ENCODE data around the gene P2RX4.
"Not testable (repeated sequence)": the region's sequence is repeated elsewhere in the genome, so short reads cannot be mapped to it uniquely, and the experiment has no call there.

P2RX4 gene

DNA sequence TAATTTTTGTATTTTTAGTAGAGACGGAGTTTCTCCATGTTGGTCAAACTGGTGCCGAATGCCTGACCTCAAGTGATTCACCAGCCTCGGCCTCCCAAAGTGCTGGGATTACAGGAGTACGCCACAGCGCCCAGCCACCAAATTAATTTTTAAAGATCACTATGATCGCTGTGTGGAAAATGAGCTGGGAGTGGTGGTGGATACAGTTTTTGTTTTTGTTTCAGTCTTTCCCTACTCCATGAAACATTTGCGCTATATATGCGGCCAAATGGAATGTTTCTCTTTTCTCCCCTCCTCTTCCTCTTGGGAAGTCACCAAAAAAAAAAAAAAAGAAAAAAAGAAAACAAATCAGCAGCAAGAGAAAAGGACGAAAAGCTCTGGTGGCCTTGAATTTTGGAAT is 20.8 kb upstream of the P2RX4 start:
- no peak for DNase-seq

DNA sequence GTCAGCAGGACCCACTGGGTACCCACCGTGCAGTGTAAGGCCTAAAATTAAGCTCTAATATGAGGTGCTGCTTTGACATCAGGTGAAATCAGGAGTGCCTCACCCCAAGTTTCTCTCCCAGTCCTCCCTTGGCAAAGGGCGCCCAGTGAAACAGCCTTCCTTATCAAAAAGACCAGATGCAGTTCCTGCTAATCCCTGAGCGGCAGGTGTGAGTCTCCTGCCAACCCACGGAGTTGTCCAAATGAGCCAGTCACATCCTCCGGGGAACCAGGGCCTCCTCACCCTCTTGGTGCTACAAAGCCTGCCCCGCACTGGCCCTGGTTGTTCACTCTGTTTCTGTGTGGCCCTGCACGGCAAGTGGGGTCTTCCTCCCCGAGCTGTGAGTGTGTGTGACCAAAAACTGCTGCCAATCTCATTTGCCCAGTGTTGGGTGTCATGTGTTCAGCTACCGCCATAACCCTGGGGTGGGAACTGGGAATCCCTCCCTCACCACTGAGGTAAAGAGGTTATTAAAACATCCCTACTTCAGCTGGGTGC is 20.2 kb upstream of the P2RX4 start:
- DNase-seq, result no peak

DNA sequence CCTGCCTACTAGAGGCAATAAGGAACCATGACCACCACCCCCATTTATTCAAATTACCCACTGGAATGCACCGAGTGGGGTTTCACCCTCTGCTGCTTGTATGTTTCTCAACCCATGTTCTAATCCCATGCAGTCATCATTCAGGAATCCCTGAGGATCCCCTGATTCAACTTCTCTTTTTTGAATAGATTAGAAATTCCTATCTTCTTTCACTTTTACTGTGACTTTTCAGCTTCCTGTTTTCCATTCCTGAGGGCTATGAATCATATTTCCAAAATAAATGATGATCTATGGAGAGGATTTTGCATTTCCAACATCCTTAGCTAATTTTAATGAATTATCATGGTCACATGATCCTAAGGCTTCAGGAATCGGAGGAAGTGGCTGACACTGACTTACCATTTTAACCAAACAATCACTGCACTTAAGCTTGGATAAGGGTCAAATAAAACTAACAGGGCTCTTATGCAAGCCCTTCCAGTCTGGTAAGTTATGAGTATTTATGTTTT is 19.4 kb upstream of the P2RX4 start:
- no peak for DNase-seq

DNA sequence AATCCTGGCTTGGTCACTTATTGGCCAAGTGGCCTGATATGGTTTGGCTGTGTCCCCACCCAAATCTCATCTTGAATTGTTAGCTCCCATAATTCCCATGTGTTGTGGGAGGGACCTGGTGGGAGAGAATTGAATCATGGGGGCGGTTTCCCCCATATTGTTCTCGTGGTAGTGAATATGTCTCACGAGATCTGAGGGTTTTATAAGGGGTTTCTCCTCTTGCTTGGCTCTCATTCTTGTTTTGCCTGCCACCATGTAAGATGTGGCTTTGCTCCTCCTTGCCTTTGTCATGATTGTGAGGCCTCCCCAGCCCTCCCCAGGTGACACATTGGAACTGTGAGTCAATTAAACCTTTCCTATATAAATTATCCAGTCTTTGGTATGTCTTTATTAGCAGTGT is 18.8 kb upstream of the P2RX4 start:
- no peak for DNase-seq

DNA sequence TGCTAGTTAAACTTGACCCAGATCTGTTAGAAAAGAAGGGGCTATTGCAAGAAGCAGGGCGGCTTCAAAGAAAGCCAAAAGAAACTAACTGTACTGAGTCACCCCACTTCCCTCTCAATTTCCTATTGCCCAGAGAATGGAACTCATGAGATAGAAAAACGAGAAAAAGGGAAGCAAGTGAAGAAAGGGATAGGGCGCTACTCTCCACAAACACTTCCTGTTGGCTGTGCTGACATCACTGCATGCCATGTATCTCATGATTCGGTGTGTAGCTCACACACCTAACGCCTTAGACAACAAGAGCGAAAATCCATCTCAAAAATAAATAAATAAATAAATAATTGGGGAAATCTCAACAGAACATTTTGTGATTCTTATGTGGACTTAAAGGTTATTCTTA is 13.0 kb upstream of the P2RX4 start:
- DNase-seq, result no peak

DNA sequence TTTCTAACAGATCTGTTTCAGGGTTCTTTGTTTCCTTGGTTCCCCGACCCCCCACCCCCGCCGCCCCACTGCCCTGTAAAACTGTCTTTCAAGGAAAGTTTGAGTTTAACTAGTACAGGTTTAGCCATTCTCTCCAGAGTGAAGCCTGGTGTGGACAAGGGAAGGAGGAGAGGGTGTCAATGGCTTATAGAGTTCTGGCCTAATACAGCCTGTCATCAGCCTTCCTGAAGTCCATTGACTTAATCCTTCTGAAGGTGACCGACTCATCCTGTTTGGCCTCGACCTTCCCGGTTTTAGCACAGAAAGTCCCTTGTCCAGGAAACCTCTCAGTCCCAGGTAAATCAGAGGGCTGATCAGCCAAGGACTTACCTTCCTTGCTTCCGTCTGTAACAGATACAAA is 11.0 kb upstream of the P2RX4 start:
- DNase-seq, result no peak

DNA sequence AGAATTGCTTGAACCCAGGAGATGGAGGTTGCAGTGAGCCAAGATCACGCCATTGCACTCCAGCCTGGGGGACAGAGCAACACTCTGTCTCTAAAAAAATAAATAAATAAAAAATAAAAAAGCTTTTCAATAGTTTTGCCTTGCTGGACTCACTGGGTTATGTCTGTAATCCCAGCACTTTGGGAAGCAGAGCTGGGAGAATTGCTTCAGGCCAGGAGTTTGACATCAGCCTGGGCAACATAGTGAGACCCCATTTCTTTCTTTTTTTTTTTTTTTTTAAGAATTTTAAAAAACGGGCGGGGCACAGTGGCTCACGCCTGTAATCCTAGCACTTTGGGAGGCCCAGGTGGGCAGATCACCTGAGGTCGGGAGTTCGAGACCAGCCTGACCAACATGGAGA is 8.8 kb upstream of the P2RX4 start:
- not testable (repeated sequence) for DNase-seq

DNA sequence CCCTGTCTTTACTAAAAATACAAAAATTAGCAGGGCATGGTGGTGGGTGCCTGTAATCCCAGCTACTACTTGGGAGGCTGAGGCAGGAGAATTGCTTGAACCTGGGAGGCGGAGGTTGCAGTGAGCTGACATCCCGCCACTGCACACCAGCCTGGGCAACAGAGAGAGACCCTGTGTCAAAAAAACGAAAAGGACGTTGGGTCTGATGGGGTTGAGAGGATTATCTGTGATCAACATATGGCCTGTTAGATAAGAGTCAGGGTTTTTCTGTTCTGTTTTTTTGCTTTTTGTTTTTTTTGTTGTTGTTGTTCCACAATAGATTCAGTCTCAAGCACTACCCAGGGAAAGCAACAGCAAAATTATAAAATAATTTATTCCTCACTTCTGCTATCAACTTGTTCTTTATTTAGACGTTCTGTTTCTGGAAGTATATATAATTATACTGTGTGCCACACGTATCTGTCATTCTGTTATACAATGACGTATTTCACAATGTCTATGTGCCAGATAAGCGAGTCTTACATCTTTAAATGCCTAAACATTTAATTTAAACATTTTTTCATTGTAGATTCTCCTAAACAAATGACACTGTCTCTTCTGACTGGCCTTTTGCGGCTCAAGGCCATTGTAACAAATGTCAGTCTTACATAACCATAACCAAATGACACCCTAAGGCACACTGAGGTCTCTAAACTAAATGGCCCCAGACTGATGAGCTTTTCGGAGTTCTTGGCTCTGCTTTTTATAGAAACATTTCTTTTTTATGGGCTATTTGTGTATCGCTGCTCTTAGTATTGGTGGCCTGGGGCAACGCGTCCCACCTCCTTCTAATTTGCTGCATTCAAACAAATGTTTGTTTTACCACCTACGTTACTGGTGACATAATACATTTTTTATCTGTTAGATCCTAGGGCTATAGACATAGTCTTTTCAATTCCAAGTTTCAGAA is 7.2 kb upstream of the P2RX4 start:
- DNase-seq, result no peak

DNA sequence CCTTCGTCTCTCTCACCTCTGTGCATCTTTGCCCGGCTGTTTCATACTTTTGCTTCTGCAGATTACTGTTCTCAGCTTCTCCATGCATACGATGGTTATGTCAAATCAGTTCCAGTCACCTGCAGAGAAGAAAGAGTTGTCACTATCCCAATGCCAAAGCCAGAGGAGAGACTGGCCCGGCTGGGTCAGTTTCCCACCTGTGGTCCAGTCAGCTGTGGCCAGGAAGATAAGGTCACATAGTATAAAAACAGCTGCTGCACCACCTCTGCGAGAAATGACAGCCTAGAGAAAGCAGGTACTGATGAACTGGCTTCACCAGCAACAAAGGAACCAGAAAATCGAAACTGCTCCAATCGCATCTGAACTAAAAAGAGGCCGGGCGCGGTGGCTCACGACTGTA is 6.4 kb upstream of the P2RX4 start:
- DNase-seq, result no peak

DNA sequence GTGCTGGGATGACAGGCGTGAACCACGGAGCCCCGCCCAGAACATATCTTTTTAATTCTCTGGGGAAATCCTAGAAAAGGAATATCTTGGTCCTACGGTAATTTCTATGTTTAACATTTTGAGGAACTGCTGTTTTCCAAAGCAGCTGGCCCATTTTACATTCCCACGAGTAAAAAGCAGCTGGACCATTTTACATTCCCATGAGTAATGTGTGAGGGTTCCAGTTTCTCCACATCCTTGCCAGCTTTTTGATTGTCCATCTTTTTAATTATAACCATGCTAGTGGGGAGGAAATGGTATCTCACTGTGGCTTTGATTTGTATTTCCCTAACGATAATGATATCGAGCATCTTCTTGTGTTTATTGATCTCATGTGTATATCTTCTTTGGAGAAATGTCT is 4.4 kb upstream of the P2RX4 start:
- no peak for DNase-seq

DNA sequence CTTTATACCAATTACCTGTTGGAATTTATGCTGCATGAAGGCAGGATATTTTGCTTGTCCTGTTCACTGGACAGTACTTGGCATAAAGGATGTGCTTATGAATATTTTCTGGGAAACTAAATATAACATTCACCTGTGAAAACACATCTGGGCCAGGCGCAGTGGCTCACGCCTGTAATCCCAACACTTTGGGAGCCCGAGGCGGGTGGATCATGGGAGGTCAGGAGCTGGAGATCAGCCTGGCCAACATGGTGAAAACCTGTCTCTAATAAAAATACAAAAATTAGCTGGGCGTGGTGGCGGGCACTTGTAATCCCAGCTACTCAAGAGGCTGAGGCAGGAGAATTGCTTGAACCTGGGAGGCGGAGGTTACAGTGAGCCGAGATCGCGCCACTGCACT is 1.4 kb upstream of the P2RX4 start:
- DNase-seq, result not testable (repeated sequence)

DNA sequence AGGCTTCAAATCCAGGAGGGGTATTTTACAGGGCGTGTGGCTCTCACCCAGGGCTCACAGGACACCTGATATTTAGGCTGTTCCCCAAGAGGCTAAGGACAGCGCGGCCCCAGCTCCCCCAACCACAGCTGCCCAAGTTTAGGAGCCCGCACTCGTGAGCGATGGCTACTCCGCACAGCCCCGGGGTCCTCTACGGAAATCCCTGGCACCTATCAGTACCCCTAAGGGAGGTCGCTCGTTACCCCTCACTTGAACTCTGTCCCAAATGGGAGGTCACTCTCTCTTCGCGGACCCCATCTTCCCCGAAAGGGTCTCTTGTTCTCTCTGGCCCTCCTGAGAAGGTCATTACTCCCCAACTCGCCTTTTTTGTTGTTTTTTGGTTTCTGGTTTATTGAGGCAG is 708 bp upstream of the P2RX4 start:
- DNase-seq, result no peak

DNA sequence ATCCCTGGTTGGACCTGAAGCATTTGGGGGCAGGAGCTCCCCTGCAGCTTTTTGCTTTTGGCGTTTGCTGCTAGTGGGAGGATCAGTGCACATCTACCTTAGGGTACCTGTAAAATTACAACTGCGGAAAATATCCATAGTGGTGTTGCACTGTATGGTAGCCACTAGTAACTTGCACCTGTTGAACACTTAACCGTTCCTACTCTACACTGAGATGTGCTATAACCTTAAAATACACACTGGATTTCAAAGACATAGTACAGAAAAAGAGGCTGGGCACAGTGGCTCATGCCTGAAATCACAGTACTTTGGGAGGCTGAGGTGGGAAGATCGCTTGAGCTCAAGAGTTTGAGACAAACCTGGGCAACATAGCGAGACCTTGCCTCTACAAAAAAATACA is 2.9 kb downstream of the P2RX4 start:
- no peak for DNase-seq

DNA sequence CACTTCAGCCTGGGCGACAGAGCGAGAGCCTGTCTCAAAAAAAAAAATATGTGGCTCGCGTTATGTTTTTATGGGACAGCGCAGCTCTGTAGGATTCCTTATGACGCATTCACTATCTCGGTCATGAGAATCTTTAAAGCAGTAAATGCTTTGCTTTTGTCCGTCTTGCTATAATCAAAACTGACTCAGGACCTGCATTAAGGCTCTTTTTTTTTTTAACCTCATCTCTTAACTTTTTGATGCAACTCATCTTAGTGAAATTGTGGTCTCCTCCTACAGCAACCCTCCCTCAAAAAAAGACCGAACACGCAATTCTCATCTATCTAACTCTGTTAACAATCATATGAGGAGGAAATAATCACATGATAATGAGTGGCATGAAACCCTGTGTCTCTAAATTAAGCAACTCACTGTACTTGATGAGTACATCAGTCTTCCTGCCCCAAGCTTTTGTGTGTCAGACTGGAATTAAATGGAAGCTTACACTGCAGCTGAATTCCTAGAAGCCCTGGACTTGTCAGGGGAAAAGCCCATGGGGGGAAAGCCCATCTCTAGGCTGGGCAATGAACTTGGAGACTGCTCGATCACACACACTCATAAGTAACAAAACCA is 4.3 kb downstream of the P2RX4 start:
- DNase-seq, result no peak

DNA sequence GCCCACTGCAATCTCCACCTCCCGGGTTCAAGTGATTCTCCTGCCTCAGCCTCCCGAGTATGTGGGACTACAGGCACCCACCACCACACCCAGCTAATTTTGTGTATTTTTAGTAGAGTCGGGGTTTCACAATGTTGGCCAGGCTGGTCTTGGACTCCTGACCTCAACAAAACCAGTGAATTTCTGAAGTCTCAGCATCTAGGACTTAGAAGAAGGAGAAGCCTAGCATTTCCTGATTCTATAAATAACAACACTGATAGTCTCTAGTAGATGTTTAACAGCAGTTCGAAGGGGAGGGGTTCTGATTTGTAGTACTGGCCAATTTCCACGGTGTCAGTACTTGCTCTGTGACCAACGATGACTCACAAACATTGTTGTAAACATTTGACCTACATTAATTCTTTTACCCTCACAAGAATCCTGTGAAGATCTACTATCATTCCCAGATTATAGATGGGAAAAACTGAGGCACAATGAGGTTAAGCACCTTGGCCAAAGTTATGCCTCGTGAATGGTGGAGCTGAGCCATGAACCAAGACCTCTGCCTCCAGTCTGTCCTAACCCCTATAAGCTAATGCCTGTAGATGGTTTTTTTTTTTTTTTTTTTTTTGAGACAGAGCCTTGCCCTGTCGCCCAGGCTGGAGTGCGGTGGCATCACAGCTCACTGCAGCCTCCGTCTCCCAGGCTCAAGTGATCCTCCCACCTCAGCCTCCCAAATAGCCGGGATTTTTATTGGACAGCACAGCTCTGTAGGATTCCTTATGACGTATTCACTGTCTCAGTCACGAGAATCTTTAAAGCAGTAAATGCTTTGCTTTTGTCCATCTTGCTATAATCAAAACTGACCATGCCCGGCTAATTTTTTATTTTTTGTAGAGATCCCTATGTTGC is 5.2 kb downstream of the P2RX4 start:
- DNase-seq, result no peak

DNA sequence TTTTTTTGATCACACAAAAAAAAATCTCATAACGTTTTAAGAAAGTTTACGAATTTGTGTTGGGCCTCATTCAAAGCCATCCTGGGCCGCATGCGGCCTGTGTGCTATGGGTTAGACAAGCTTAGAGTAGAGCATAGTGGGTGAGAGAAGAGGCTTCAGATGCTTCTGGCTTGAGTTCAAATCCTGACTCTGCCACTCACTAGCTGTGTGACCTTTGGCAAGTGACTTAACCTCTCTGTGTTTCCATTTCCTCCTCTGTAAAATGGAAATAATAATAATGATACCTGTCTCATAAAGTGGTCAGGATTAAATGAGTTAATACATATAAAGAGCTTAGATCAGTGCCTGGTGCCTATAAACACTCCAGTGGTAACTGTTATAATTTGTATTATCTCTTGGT is 6.2 kb downstream of the P2RX4 start:
- no peak for DNase-seq

DNA sequence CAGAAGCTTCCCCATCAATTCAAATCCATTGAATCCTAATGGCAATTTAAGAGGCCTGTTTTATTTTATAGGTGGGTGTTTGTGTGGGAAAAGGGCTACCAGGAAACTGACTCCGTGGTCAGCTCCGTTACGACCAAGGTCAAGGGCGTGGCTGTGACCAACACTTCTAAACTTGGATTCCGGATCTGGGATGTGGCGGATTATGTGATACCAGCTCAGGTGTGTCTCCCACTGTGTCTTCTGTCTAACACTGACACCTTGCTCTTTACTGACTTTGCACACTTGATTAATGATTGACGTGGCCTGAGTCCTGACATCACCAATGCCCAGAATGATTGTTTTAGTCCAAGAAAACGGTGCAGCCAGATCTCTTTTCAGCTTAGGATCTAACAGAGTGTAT is 7.1 kb downstream of the P2RX4 start:
- no peak for DNase-seq

DNA sequence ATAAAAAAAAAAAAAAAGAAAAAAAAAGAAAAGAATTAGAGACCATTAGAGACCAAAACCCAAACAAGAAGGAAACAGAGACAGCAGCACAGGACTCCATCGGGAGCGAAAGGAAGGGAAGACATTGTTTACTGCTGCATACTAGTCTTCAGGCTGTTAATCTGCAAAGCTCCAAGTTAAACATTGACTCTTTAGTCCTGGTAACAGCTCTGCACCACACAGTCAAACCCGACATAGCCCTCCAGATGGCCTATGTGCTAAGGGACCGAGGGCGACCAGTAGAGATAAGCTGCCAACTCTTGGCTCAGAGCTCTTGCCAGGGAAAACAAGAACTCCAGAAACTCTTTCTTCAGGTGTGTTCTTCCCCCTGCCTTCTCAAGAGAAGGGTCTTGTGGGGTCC is 7.8 kb downstream of the P2RX4 start:
- DNase-seq, result no peak

DNA sequence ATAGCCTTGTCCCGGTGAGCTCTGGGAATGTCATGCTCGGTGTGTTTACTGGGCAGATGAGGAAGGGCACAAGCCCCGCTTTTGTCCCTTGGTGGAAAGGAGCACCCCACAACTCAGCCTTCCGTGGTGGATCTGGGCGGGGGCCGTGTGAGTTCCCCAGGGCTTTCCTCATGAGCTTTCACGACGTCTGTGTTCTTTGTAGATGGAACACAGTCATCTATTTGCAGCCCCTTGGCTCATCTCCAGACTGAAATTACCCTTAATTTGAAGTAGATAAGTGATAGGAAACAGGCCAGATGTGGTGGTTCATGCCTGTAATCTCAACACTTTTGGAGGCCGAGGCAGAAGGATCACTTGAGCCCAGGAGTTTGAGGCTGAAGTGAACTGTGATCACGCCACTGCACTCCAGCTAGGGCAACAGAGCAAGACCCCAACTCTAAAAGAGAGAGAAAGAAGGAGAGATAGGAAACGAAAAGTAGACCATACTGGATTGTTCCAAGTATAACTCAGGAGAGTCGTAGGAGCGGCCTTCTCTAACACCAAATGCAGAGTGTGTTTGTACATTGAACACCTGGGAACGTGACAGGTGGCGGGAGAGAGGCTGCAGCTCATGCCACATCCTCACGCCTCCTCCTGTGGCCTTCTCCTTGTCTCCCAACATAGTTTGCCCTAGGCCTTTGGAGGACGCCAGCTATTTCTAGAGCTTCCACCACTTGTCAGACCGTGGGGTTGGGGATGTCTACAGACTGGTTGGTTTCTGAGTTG is 8.8 kb downstream of the P2RX4 start:
- no peak for DNase-seq

DNA sequence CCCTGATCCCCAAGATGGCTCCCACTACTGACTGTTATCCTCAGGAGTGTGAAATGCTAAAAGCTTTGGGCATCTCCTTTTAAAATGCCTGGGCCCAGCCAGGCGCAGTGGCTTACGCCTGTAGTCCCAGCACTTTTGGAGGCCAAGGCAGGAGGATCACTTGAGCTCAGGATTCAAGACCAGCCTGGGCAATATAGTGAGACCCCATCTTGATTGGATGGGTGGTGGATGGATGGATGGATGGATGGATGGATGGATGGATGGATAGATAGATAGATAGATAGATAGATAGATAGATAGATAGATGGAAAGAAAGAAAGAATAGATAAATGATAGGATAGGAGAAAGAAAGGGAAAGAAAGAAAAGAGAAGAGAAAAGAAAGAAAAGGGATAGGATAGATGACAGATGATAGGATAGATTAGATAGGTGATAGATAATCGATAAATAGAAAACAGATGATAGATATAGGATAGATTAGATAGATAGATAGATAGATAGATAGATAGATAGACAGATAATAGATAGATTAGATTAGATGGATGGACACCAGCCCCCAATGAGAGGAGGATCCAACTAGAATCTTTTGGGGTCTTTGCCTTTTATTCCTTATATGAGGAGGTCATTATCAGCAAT is 9.5 kb downstream of the P2RX4 start:
- no peak for DNase-seq

DNA sequence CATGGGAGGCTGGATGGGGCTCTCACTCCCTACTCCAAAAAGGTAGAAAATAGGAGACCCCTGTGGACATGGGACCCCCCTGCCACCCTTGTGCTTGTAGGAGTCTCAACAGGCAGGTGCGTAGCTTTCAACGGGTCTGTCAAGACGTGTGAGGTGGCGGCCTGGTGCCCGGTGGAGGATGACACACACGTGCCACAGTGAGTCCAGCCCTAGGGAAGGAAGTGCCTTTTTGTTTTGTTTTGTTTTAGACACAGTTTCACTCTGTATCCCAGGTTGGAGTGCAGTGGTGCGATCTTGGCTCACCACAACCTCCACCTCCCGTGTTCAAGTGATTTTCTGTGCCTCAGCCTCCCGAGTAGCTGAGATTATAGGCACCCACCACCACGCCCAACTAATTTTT is 12.9 kb downstream of the P2RX4 start:
- no peak for DNase-seq
